H1 (cell line): Measurements from ENCODE around the gene HACD1. TPM values are rescaled to one million over a fixed set of nuclear protein-coding genes. Genes with fewer than 3 reads are reported as not detected.
A peak's percentile ranks its signal among the peaks of the same experiment; 100 is the strongest.

ENCODE experiments used
- ASH2L ChIP-seq: fragments of 200-600, 300-600 bp; sonication (generic); IDR thresholded peaks from one replicate; pipeline ENCODE4 v1.7.1; 2017; ENCODE audit warnings: low read length
- CTBP2 ChIP-seq: IDR thresholded peaks from 2 replicates; pipeline ENCODE4 v1.7.0; 2011; ENCODE audit warnings: borderline replicate concordance, mild to moderate bottlenecking, moderate library complexity, mixed read lengths, low read length; ENCODE audit not compliant: insufficient read depth, insufficient read length
- EGR1 ChIP-seq: IDR thresholded peaks from 2 replicates; pipeline ENCODE4 v1.6.1; 2011; ENCODE audit warnings: low read depth, low read length, borderline replicate concordance
- GABPA ChIP-seq: IDR thresholded peaks from 2 replicates; pipeline ENCODE4 v1.6.1; 2011; ENCODE audit warnings: mild to moderate bottlenecking, low read length, moderate library complexity, borderline replicate concordance; ENCODE audit not compliant: insufficient read depth
- GTF2F1 ChIP-seq: IDR thresholded peaks from 2 replicates; pipeline ENCODE4 v1.6.1; 2012; ENCODE audit warnings: low read depth, low read length, improper control_type of control experiment, borderline replicate concordance
- HDAC2 ChIP-seq, 2 experiments: fragments of 300-600 bp in 1 of 2; sonication (generic) in 1 of 2; IDR thresholded peaks; 2 replicates each; pipeline ENCODE4 v1.6.1; 2011 to 2012; ENCODE audit warnings: low read depth in 2 of 2, low read length in 2 of 2, mild to moderate bottlenecking in 2 of 2, moderate library complexity in 2 of 2, borderline replicate concordance in 1 of 2, inconsistent platforms in 1 of 2
- KDM5A ChIP-seq: fragments of 200-600 bp; IDR thresholded peaks from 2 replicates; pipeline ENCODE4 v1.7.1; 2012; ENCODE audit warnings: mild to moderate bottlenecking, low read length, inconsistent platforms, mixed read lengths
- MAX ChIP-seq: IDR thresholded peaks from 2 replicates; pipeline ENCODE4 v1.6.1; 2012; ENCODE audit warnings: inconsistent platforms
- NANOG ChIP-seq: IDR thresholded peaks from 2 replicates; pipeline ENCODE4 v1.6.1; 2011; ENCODE audit warnings: low read length, low read depth, mild to moderate bottlenecking, inconsistent platforms; ENCODE audit not compliant: insufficient read depth, poor library complexity, severe bottlenecking
- PHF8 ChIP-seq: fragments of 200-600 bp; sonication (generic); conservative IDR thresholded peaks from 2 replicates; pipeline ENCODE4 v1.7.1; 2012; ENCODE audit warnings: low read depth, mild to moderate bottlenecking, inconsistent platforms, low read length, moderate library complexity
- POLR2A ChIP-seq, 2 experiments: IDR thresholded peaks; 1 replicate in 1 of 2; 2 replicates in 1 of 2; pipeline ENCODE4 v1.6.1; 2011; ENCODE audit warnings: low read depth in 2 of 2, low read length in 2 of 2, mild to moderate bottlenecking in 2 of 2; ENCODE audit errors: control extremely low read depth in 1 of 2
- POLR2AphosphoS5 ChIP-seq: IDR thresholded peaks from 2 replicates; pipeline ENCODE4 v1.6.1; 2011; ENCODE audit warnings: low read depth, low read length
- RAD21 ChIP-seq, 2 experiments: IDR thresholded peaks in 1 of 2; conservative IDR thresholded peaks in 1 of 2; 2 replicates each; pipeline ENCODE4 v1.6.1; 2011; ENCODE audit warnings: low read depth in 2 of 2, low read length in 2 of 2, improper control_type of control experiment in 1 of 2, inconsistent platforms in 1 of 2, mild to moderate bottlenecking in 1 of 2, moderate library complexity in 1 of 2
- RFX5 ChIP-seq: IDR thresholded peaks from 2 replicates; pipeline ENCODE4 v1.6.1; 2011; ENCODE audit warnings: low read depth, low read length, improper control_type of control experiment, borderline replicate concordance
- TAF1 ChIP-seq: IDR thresholded peaks from 2 replicates; pipeline ENCODE4 v1.6.1; 2011; ENCODE audit warnings: mild to moderate bottlenecking, low read depth, low read length
- polyA plus RNA-seq, 7 experiments: library from polyadenylated mRNA; depleted of rRNA in 3 of 7; stranded (reverse) in 5 of 7; unstranded in 2 of 7; fragments of >200 nt in 5 of 7; fragments of 200-250 nt in 2 of 7; gene quantifications; 1 replicate in 5 of 7; 2 replicates in 1 of 7; 4 replicates in 1 of 7; pipeline versions ENCODE4 v1.2.1 to v1.2.3, GENCODE V29; 2011 to 2013; ENCODE audit warnings: missing spikeins in 2 of 7, mixed read lengths in 2 of 7
- total RNA-seq: library from RNA; stranded (reverse); fragmentation: NEBNext Ultra II Directional; extraction: Animal tissue kit (Norgen Biotek cat#: 25700); gene quantifications from 2 replicates; pipeline ENCODE4 v1.2.1, GENCODE V29; 2021
- TF ChIP-seq, protein P1 (sequence below): IDR thresholded peaks from 2 replicates; pipeline ENCODE4 v1.6.1; 2012; ENCODE audit warnings: inconsistent platforms
- TF ChIP-seq, protein P2 (sequence below), 3 experiments: IDR thresholded peaks; 1 replicate in 2 of 3; 2 replicates in 1 of 3; pipeline versions ENCODE4 v1.5.1 to v1.6.1; 2011; ENCODE audit warnings: low read length in 3 of 3, mild to moderate bottlenecking in 3 of 3, inconsistent platforms in 2 of 3, low read depth in 1 of 3, moderate library complexity in 1 of 3; ENCODE audit not compliant: insufficient read depth in 1 of 3; ENCODE audit errors: control extremely low read depth in 1 of 3

The HACD1 gene
- total and polyA plus RNA-seq, 2 of the 8 experiments (the other 6 are each of a cell fraction or from before 2014, with no cell fraction given): 18.7 to 30.8 TPM

- TF ChIP-seq, protein P1, sequence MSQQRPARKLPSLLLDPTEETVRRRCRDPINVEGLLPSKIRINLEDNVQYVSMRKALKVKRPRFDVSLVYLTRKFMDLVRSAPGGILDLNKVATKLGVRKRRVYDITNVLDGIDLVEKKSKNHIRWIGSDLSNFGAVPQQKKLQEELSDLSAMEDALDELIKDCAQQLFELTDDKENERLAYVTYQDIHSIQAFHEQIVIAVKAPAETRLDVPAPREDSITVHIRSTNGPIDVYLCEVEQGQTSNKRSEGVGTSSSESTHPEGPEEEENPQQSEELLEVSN: 0 out of 2 replicates have a peak, but pooled peaks have one; percentile 11
- peak; percentile 72; the same call in 1 of the 2 replicates for TF ChIP-seq EGR1
- no peak for TF ChIP-seq KDM5A
- TF ChIP-seq GTF2F1: no peak
- TF ChIP-seq POLR2AphosphoS5: peak; percentile 68
- peak; percentile 67 for TF ChIP-seq ASH2L
- no peak for TF ChIP-seq RFX5
- TF ChIP-seq TAF1: peak; percentile 65
- TF ChIP-seq, protein P2, sequence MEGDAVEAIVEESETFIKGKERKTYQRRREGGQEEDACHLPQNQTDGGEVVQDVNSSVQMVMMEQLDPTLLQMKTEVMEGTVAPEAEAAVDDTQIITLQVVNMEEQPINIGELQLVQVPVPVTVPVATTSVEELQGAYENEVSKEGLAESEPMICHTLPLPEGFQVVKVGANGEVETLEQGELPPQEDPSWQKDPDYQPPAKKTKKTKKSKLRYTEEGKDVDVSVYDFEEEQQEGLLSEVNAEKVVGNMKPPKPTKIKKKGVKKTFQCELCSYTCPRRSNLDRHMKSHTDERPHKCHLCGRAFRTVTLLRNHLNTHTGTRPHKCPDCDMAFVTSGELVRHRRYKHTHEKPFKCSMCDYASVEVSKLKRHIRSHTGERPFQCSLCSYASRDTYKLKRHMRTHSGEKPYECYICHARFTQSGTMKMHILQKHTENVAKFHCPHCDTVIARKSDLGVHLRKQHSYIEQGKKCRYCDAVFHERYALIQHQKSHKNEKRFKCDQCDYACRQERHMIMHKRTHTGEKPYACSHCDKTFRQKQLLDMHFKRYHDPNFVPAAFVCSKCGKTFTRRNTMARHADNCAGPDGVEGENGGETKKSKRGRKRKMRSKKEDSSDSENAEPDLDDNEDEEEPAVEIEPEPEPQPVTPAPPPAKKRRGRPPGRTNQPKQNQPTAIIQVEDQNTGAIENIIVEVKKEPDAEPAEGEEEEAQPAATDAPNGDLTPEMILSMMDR (IDR thresholded peaks at IDR 0.05; ENCODE audit: control extremely low read depth in 1 of 3, insufficient read depth in 1 of 3, low read depth in 1 of 3, low read length in 3 of 3): peak in 1 of 3 experiments; percentile 1; a peak in 1 of 4 replicates
- no peak for TF ChIP-seq CTBP2
- TF ChIP-seq PHF8: peak; percentile 89
- no peak for TF ChIP-seq NANOG
- no peak; a peak in 1 of 4 replicates for TF ChIP-seq HDAC2 (IDR thresholded peaks at IDR 0.05; ENCODE audit: borderline replicate concordance in 1 of 2, low read depth in 2 of 2, low read length in 2 of 2)
- TF ChIP-seq RAD21 (IDR thresholded peaks at IDR 0.05 in 1 of 2, conservative IDR thresholded peaks at IDR 0.05 in 1 of 2; ENCODE audit: low read depth in 2 of 2, low read length in 2 of 2): peak in 1 of 2 experiments; percentile 17; a peak in 1 of 4 replicates
- no peak; the same call in none of the 2 replicates for TF ChIP-seq MAX
- TF ChIP-seq POLR2A (IDR thresholded peaks at IDR 0.05; ENCODE audit: control extremely low read depth in 1 of 2, low read depth in 2 of 2, low read length in 2 of 2): peak in 1 of 2 experiments; percentile 67; a peak in 2 of 3 replicates
- no peak for TF ChIP-seq GABPA
- TF ChIP-seq, all 59 proteins: peak for 13
Measured at GRCh38 chr10:17617031-17617911, at the start of gene HACD1 (continued).
